ENCODE data around the gene ANAPC7.

GRCh38 chr12:110351119-110351518 lies 52.4 kb downstream of the ANAPC7 start:
- TF ChIP-seq, protein P1, sequence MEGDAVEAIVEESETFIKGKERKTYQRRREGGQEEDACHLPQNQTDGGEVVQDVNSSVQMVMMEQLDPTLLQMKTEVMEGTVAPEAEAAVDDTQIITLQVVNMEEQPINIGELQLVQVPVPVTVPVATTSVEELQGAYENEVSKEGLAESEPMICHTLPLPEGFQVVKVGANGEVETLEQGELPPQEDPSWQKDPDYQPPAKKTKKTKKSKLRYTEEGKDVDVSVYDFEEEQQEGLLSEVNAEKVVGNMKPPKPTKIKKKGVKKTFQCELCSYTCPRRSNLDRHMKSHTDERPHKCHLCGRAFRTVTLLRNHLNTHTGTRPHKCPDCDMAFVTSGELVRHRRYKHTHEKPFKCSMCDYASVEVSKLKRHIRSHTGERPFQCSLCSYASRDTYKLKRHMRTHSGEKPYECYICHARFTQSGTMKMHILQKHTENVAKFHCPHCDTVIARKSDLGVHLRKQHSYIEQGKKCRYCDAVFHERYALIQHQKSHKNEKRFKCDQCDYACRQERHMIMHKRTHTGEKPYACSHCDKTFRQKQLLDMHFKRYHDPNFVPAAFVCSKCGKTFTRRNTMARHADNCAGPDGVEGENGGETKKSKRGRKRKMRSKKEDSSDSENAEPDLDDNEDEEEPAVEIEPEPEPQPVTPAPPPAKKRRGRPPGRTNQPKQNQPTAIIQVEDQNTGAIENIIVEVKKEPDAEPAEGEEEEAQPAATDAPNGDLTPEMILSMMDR (IDR thresholded peaks at IDR 0.05) = no peak
- TF ChIP-seq POLR2AphosphoS5 (IDR thresholded peaks at IDR 0.05) = no peak
